SK-N-SH (cell line): ENCODE measurements around the gene ALAD. TPM values are rescaled to one million over a fixed set of nuclear protein-coding genes. Genes with fewer than 3 reads are reported as not detected.

Source experiments
- CTCF ChIA-PET: fragments of 300-600, 350-600 bp; formaldehyde crosslinking; extraction: SDS; loops from one replicate; lab custom pipeline; 2021; lab: Yijun Ruan, JAX
- POLR2A ChIA-PET: fragments of 350-600 bp; sonication (Branson Sonifier 250); formaldehyde crosslinking; extraction: SDS; loops from one replicate; lab custom pipeline; 2020; ENCODE audit warnings: antibody characterized with exemption, inconsistent platforms; lab: Yijun Ruan, JAX
- DNase-seq: peaks from one replicate; pipeline ENCODE4 v3.0.0; 2012
- H2AFZ ChIP-seq: fragments of 200-600 bp; sonication (generic); 2 replicates; pipeline ENCODE4 v1.8.1; 2016; ENCODE audit warnings: antibody characterized with exemption, mild to moderate bottlenecking, low read depth
- H3F3A ChIP-seq: fragments of 200-600 bp; sonication (generic); replicated peaks from 2 replicates; pipeline ENCODE3; 2016; ENCODE audit warnings: antibody characterized with exemption, mild to moderate bottlenecking; ENCODE audit not compliant: insufficient read depth
- H3K27ac ChIP-seq, 2 experiments: fragments of 200-500 bp in 1 of 2; fragments of 200-600 bp in 1 of 2; sonication (Bioruptor generic) in 1 of 2; sonication (generic), shearing (Covaris generic) in 1 of 2; 2 replicates each; pipeline versions ENCODE4 v1.5.1 to v1.6.1; 2014 to 2016; ENCODE audit warnings: low read depth in 2 of 2, inconsistent platforms in 1 of 2, low read length in 1 of 2, mild to moderate bottlenecking in 1 of 2, mixed read lengths in 1 of 2
- H3K27me3 ChIP-seq: fragments of 200-600 bp; sonication (generic), shearing (Covaris generic); 2 replicates; pipeline ENCODE4 v1.6.1; 2016; ENCODE audit warnings: mixed run types; ENCODE audit not compliant: insufficient read depth
- H3K36me3 ChIP-seq, 2 experiments: fragments of 200-500 bp in 1 of 2; fragments of 200-600 bp in 1 of 2; sonication (Bioruptor generic) in 1 of 2; sonication (generic) in 1 of 2; replicated peaks in 1 of 2; 2 replicates each; pipeline versions ENCODE3 to v1.5.1; 2014 to 2016; ENCODE audit warnings: low read length in 1 of 2, mild to moderate bottlenecking in 1 of 2; ENCODE audit not compliant: insufficient read depth in 2 of 2, control insufficient read depth in 1 of 2
- H3K4me1 ChIP-seq, 2 experiments: fragments of 200-500 bp in 1 of 2; fragments of 200-600 bp in 1 of 2; sonication (Bioruptor generic) in 1 of 2; sonication (generic), shearing (Covaris generic) in 1 of 2; 2 replicates each; pipeline versions ENCODE4 v1.5.1 to v1.6.1; 2014 to 2016; ENCODE audit warnings: low read depth in 1 of 2, low read length in 1 of 2, mixed run types in 1 of 2; ENCODE audit not compliant: insufficient read depth in 2 of 2, control insufficient read depth in 1 of 2
- H3K4me2 ChIP-seq: fragments of 200-600 bp; sonication (generic), shearing (Covaris generic); 2 replicates; pipeline ENCODE4 v1.6.1; 2017; ENCODE audit warnings: mixed run types
- H3K4me3 ChIP-seq, 2 experiments: fragments of 200-500 bp in 1 of 2; fragments of 200-600 bp in 1 of 2; sonication (Bioruptor generic) in 1 of 2; sonication (generic), shearing (Covaris generic) in 1 of 2; 2 replicates each; pipeline versions ENCODE4 v1.5.1 to v1.8.1; 2014 to 2016; ENCODE audit warnings: low read depth in 2 of 2, inconsistent platforms in 1 of 2, low read length in 1 of 2, mild to moderate bottlenecking in 1 of 2, mixed read lengths in 1 of 2, moderate library complexity in 1 of 2
- H3K79me2 ChIP-seq: fragments of 200-600 bp; sonication (generic); 2 replicates; pipeline ENCODE4 v1.8.1; 2017; ENCODE audit warnings: mild to moderate bottlenecking; ENCODE audit not compliant: insufficient read depth
- H3K9ac ChIP-seq: fragments of 200-600 bp; sonication (generic); 2 replicates; pipeline ENCODE4 v1.6.1; 2017; ENCODE audit warnings: mixed run types
- H3K9me2 ChIP-seq: fragments of 200-600 bp; sonication (generic); 2 replicates; pipeline ENCODE4 v1.6.1; 2017; ENCODE audit warnings: mixed run types
- H3K9me3 ChIP-seq: fragments of 200-600 bp; sonication (generic); 2 replicates; pipeline ENCODE4 v1.6.1; 2017; ENCODE audit warnings: mixed run types, mild to moderate bottlenecking, moderate library complexity
- H4K20me1 ChIP-seq: fragments of 200-600 bp; sonication (generic); 2 replicates; pipeline ENCODE4 v1.6.1; 2017; ENCODE audit warnings: mild to moderate bottlenecking, mixed run types; ENCODE audit not compliant: insufficient read depth
- CTCF ChIP-seq: fragments of 200-600 bp; sonication (generic); IDR thresholded peaks from 2 replicates; pipeline ENCODE4 v1.6.1; 2017; ENCODE audit warnings: antibody characterized with exemption, mild to moderate bottlenecking, moderate library complexity
- EP300 ChIP-seq, 2 experiments: IDR thresholded peaks; 2 replicates each; pipeline versions ENCODE4 v1.4.0 to v1.6.1; 2012; ENCODE audit warnings: borderline replicate concordance in 1 of 2, low read depth in 1 of 2, low read length in 1 of 2
- EZH2phosphoT487 ChIP-seq: fragments of 200-600 bp; sonication (generic); IDR thresholded peaks from 2 replicates; pipeline ENCODE4 v1.6.1; 2017; ENCODE audit warnings: low read depth, mixed run types, mild to moderate bottlenecking, antibody characterized with exemption, moderate library complexity, borderline replicate concordance
- FOXJ3 ChIP-seq: sonication (generic); formaldehyde crosslinking; IDR thresholded peaks from 2 replicates; pipeline ENCODE4 v1.5.1; 2020; ENCODE audit warnings: mild to moderate bottlenecking, missing genetic modification reagents
- FOXM1 ChIP-seq: IDR thresholded peaks from 2 replicates; pipeline ENCODE4 v1.4.0; 2012; ENCODE audit warnings: low read depth, mild to moderate bottlenecking
- GABPA ChIP-seq: IDR thresholded peaks from 2 replicates; pipeline ENCODE4 v1.4.0; 2012; ENCODE audit warnings: low read depth, mild to moderate bottlenecking
- MAX ChIP-seq: IDR thresholded peaks from 2 replicates; pipeline ENCODE4 v1.4.0; 2012; ENCODE audit warnings: low read depth
- MXI1 ChIP-seq: IDR thresholded peaks from 2 replicates; pipeline ENCODE4 v1.6.1; 2012; ENCODE audit warnings: mild to moderate bottlenecking, low read depth, low read length, improper control_type of control experiment
- PBX3 ChIP-seq: IDR thresholded peaks from 2 replicates; pipeline ENCODE4; 2012
- RAD21 ChIP-seq: IDR thresholded peaks from 2 replicates; pipeline ENCODE4 v1.6.1; 2012; ENCODE audit warnings: mild to moderate bottlenecking, low read length
- RCOR1 ChIP-seq: fragments of 150-350 bp; IDR thresholded peaks from 2 replicates; pipeline ENCODE4 v1.6.1; 2017; ENCODE audit warnings: antibody characterized with exemption, low read length
- RXRA ChIP-seq: IDR thresholded peaks from 2 replicates; pipeline ENCODE4 v1.4.0; 2012; ENCODE audit warnings: low read depth, mild to moderate bottlenecking, borderline replicate concordance
- TAF1 ChIP-seq: IDR thresholded peaks from 2 replicates; pipeline ENCODE4 v1.6.1; 2012; ENCODE audit warnings: low read depth, mild to moderate bottlenecking, low read length, moderate library complexity, borderline replicate concordance
- TEAD4 ChIP-seq: IDR thresholded peaks from 2 replicates; pipeline ENCODE4 v1.4.0; 2012; ENCODE audit warnings: mild to moderate bottlenecking, borderline replicate concordance; ENCODE audit not compliant: insufficient read depth
- USF2 ChIP-seq: fragments of 150-350 bp; IDR thresholded peaks from 2 replicates; pipeline ENCODE4 v1.6.1; 2017; ENCODE audit warnings: antibody characterized with exemption, low read length, low read depth, borderline replicate concordance
- ZBTB33 ChIP-seq: IDR thresholded peaks from 2 replicates; pipeline ENCODE4 v1.4.0; 2012; ENCODE audit warnings: low read depth, borderline replicate concordance
- WGBS: methylation state at CpG from one replicate; pipeline ENCODE4 v1.1.6; 2017; ENCODE audit warnings: low lambda C conversion rate; 5-methylcytosine and 5-hydroxymethylcytosine counted together
- polyA plus RNA-seq, 3 experiments: library from polyadenylated mRNA; depleted of rRNA; stranded (reverse); fragments of >200 nt; gene quantifications; 2 replicates each; pipeline ENCODE4 v1.2.3, GENCODE V29; 2012

The ALAD gene
- polyA plus RNA-seq, 1 of the 3 experiments (the other 2 are of a cell fraction), result 10.7 TPM

- Histone ChIP-seq H3K79me2 (no peaks in the 10 kb centered on the region), H3K9ac (no peak overlapping the region), H3K27me3 (peaks cover 29% of the 10 kb centered on the region), H3K4me1 (peaks cover 0 to 9% of the 10 kb centered on the region in 2 experiments; a peak in 1 of 4 replicates), H3K27ac (no peak overlapping the region), H4K20me1 (no peaks in the 10 kb centered on the region), H3K36me3 (no peaks in the 10 kb centered on the region), H2AFZ (no peak overlapping the region), H3K9me2 (no peaks in the 10 kb centered on the region), H3K4me2 (no peak overlapping the region), H3F3A (no peaks in the 10 kb centered on the region), H3K9me3 (no peaks in the 10 kb centered on the region), H3K4me3 (no peak overlapping the region)
- ChIA-PET POLR2A (interaction anchor here (3.8 kb wide), 1 partner anchor 12 kb away, joined by 21 read pairs; the partner anchor contains the start of gene WDR31), CTCF (interaction anchor here (1.6 kb wide), 1 partner anchor 25 kb away, joined by 3 read pairs; the partner anchor contains the start of gene HDHD3)
- TF ChIP-seq TEAD4, result no peak
- no peak for TF ChIP-seq GABPA
- no peak for TF ChIP-seq RXRA
- no peak for TF ChIP-seq USF2
- TF ChIP-seq TAF1, result no peak
- no peak for TF ChIP-seq PBX3
- no peak for TF ChIP-seq MXI1
- no peak for TF ChIP-seq ZBTB33
- no peak for TF ChIP-seq RCOR1
- no peak for TF ChIP-seq CTCF
- DNase-seq, result no peak
- WGBS, result 47% methylated on average over 6 of the region's 6 CpGs
Observed at GRCh38 chr9:113352006-113352405, 49.1 kb downstream of the ALAD start.

GRCh38 chr9:113350937-113351336, 50.1 kb downstream of the ALAD start:
- no peaks in the 10 kb centered on the region for H3K79me2 ChIP-seq
- no peak for DNase-seq
- H3K9me3 ChIP-seq, result no peaks in the 10 kb centered on the region
- no peak overlapping the region for H2AFZ ChIP-seq
- peaks cover 29% of the 10 kb centered on the region for H3K27me3 ChIP-seq
- CTCF ChIA-PET, result interaction anchor here (1.5 to 2.1 kb wide), 3 partner anchors 26 to 55 kb away, joined by 3 to 6 read pairs (median 3); partner anchors contain the start of genes ALAD and HDHD3
- H3K9ac ChIP-seq, result no peak overlapping the region
- H3K4me3 ChIP-seq, result no peak overlapping the region
- no peak overlapping the region for H3K4me2 ChIP-seq
- H3F3A ChIP-seq, result no peaks in the 10 kb centered on the region
- no peak overlapping the region for H3K27ac ChIP-seq
- no peaks in the 10 kb centered on the region for H3K36me3 ChIP-seq
- H3K9me2 ChIP-seq, result no peaks in the 10 kb centered on the region
- POLR2A ChIA-PET, result interaction anchor here (3.8 kb wide), 1 partner anchor 11 kb away, joined by 21 read pairs; the partner anchor contains the start of gene WDR31
- no peaks in the 10 kb centered on the region for H4K20me1 ChIP-seq
- 88% methylated on average over 6 of the region's 6 CpGs for WGBS
- peaks cover 0 to 13% of the 10 kb centered on the region in 2 experiments; a peak in 1 of 4 replicates for H3K4me1 ChIP-seq
- no peak for TF ChIP-seq FOXM1
- TF ChIP-seq RAD21, result no peak
- no peak for TF ChIP-seq ZBTB33
- no peak for TF ChIP-seq FOXJ3
- TF ChIP-seq GABPA, result no peak
- no peak for TF ChIP-seq RXRA
- TF ChIP-seq EP300 (IDR thresholded peaks at IDR 0.05; ENCODE audit: borderline replicate concordance in 1 of 2, low read depth in 1 of 2, low read length in 1 of 2), result no peak
- no peak for TF ChIP-seq TEAD4
- no peak for TF ChIP-seq MAX
- no peak for TF ChIP-seq EZH2phosphoT487
